GDM1 (cell line): ENCODE measurements around the gene GRK4.
"Not testable (repeated sequence)": the region's sequence is repeated elsewhere in the genome, so short reads cannot be mapped to it uniquely, and the experiment has no call there.

Experiments used
- DNase-seq: peaks from one replicate; lab custom pipeline; 2025; lab: John Stamatoyannopoulos, UW

Gene GRK4

DNA sequence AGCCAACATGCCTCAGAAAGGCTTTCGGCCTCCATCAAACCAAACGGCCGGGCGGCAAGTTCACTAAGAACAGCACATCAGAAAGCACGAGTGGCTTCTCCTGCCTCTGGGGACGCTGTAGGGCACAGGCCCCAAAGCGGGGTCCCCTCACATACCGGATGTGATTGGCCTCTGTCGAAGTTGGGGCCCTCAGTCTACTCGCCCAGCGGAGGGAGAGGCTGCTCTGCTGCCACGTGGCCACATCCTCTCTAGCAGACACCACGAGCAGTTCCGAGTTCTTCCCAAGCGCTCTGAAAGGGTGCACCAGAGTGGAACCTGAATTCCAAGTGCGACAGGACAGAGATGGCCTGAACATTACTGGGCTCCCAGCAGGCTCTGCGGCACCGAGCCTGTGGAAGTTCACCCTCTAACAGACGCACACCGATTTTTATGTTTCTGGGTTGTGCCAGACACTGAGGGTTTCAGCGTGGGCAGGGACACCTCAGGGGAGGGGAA, 21.3 kb upstream of the GRK4 start:
- no peak for DNase-seq

DNA sequence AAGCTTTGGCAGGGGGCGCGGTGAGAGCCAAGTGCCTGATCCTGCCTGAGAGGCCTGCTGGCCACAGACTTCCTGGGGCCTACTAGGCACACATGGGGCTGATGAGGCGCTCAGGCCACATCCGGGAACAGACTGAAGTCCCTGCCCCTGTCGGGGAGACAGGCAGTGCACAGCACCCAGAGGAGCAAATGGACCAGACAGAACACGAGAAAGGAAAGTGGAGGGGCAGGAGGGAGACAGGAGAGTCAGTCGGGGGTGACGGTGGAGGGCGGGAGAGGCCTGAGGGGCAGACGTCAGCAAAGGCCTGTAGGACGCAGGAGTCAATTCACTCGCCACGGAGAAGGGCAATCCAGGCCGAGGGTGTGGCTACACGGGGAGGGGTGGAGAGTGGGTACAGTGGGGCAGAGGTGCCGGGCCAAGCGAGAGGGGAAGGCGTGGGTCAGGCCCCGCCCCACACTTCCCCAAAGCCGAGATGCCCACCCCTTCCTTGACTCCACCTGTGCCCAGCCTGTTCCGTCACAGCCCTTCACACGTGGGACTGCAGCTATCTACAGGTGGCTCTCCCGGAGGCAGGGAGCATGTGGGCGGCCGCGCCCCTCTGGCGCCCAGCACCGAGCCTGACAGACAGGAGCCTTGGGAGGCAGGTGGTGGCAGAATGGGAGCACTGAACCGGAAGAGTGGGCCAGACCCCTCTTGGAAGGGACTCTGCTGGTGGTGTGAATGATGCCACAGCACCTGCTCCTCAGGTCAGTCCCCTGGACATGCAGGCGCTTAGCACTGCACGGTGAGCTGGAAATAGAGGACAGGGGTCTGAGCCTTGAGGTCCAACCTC, 20.6 kb upstream of the GRK4 start:
- DNase-seq = no peak

DNA sequence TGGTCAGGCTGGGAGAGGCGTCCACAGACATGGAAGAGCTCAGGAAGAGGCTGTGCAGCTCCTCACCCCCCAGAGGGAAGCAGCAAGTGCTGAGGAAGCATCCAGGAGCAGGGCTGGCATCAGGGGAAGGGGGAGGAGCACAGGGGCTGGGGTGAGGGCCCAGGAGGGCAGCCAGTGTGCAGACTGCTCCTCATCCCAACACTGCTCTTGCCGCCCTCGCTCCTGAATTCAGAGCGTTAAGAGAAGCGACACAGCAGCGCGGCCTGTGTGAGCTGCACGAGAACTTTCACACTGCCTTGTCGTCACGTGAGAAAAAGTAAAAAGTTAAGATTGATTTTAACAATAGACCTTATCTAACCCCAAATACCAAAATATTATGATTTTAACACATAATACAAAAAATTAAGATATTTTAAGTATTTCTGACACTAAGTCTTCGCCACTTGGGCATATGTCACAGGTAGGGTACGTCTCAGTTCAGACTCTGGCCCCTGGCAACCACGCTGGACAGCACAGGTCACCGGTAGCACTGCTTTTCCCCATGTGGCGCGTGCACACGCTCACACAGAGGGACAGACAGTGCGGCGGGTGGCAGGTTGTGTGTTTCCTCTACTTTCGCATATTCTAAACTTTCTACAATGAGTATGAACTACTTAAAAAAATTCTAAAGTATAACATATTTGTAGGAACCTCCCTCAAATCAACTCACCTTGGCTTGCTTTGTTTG, 19.8 kb upstream of the GRK4 start:
- no peak for DNase-seq

DNA sequence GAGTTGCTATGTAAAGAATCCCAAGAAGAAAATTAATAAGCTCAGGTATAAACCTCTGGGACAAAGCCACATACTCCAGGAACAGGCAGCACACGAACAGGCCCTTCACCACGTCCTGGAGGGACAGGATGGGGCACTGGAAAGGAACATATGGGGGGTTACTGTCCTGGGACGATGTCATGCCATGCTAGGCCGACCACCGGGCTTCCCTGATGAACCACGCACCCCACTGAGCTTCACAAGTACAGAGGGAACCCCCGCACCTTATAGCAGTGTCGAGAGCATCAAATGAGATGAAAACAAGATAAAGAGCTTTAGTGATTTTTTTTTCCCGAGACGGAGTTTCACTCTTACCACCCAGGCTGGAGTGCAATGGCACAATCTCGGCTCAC, 19.3 kb upstream of the GRK4 start:
- no peak for DNase-seq

DNA sequence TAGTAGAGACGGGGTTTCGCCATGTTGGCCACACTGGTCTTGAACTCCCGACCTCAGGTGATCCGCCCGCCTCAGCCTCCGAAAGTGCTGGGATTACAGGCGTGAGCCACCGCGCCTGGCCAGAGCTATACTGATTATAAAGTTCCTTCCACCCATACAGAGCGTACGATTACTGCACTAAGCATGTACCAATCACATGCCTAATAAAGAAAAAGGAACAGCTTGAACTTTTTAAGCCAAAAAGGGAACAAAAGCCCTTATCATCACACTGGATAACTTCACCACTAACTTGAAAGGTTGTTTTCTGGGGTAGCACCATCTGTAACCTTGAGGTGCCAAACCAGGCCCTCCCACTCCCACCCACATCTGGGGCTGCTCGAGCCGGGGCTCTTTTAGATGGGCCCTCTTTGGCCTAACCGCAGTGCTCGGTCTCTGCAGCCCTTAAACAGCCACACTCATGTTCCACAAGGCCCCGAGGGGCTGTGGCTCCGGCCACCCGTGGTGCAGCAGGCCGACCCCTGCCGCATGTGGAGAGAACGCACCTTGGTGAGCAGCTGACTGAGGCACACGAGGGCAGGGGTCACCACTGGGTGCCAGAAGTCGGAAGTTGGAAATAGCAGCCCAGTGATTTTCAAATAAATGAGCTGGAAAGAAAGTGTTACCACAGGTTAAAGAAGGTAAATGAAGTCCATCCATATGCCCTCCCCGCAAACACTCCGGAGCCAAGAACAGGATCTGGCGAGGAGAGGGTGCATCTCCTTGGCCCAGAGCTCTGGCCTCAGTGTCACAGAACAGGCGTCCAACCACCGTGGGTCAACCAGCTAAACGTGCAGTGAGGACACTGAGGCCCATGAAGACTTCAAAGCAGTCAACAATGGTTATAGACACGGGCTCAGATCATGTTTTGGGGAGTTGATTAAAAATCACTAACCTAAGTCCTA, 18.5 kb upstream of the GRK4 start:
- no peak for DNase-seq

DNA sequence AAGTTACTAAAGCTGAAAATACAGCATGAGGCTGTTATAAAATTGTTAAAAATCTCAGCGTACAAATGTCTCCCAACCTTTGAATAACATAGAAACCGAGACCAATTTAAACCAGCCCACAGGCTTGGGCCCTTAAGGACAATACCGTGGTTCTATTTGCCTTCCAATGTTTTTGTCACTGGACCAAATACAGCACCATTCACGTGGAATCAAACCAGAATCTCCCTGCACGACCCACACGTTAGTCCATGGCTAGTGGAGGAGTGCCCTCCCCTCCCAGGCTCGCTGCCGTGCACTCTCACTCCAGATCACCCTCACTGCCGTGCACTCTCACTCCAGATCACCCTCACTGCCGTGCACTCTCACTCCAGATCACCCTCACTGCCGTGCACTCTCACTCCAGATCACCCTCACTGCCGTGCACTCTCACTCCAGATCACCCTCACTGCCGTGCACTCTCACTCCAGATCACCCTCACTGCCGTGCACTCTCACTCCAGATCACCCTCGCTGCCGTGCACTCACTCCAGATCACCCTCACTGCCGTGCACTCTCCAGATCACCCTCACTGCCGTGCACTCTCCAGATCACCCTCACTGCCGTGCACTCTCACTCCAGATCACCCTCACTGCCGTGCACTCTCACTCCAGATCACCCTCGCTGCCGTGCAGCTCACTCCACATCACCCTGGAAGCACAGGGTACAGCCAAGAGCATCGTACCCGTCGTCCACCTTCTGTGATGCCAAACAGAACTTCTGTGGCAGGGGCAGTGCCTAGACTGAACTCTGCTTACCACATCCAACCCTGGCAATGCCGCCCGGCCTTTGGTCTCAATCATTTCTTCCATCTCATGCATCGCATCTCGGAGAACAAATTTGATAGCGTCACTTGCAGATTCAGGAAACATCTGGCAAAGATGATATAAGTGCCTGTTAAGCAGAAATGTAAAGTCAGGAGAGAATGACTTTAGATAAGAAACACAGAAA, 17.5 kb upstream of the GRK4 start:
- DNase-seq = not testable (repeated sequence)

DNA sequence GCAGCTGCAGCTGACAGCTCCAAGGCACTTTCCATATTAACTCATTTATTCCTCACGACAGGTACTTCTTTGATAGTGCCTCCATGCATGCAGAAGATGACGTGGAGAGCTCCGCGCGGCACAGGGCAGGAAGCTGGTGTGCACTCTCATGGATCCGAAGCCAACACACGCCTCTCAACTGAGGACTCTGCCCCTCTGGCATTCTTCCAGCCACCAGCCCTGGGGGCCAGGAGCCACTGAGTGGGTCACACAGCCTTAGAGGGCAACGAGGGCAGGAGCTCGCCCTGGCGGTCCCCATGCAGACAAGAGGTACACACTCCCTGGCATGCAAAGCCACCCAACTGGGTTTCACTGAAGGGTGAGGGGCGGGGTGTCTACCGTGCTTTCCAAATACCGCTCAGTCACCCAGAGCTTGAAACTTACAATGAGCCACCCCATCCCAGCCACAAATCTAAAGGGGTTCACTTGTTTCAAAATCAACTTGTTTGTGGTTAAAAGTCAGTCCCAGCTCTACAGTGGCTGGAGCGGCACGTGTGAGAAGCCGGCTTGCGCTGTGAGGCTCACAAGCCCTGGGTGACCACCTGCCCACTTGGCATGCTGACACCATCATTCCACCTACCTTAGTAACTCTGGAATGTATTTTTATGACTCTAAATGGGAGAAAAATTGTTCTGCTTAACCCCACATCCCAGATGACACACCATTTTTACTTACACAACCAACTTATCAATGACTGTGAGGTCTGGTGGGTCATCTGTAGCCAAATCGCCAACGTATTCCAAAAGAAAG, 16.4 kb upstream of the GRK4 start:
- DNase-seq = no peak

DNA sequence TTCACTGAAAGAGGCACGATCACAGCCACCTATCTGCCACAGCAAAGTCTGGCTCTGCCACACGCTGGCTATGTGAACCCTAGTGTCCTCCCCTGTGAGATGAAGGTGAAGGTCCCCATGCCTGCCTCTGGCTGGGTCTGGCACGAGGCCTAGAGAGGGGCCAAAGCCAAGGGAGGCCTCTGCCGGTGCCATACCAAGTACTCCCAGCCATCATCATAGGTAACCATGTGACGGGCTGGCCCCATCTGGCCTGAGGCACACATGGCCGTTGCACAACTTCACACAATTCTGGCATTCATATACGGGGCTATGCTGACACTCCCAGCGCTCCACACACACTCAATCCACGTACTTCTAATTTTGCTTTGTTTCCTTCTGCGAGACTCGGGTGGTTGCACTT, 15.4 kb upstream of the GRK4 start:
- DNase-seq = no peak

DNA sequence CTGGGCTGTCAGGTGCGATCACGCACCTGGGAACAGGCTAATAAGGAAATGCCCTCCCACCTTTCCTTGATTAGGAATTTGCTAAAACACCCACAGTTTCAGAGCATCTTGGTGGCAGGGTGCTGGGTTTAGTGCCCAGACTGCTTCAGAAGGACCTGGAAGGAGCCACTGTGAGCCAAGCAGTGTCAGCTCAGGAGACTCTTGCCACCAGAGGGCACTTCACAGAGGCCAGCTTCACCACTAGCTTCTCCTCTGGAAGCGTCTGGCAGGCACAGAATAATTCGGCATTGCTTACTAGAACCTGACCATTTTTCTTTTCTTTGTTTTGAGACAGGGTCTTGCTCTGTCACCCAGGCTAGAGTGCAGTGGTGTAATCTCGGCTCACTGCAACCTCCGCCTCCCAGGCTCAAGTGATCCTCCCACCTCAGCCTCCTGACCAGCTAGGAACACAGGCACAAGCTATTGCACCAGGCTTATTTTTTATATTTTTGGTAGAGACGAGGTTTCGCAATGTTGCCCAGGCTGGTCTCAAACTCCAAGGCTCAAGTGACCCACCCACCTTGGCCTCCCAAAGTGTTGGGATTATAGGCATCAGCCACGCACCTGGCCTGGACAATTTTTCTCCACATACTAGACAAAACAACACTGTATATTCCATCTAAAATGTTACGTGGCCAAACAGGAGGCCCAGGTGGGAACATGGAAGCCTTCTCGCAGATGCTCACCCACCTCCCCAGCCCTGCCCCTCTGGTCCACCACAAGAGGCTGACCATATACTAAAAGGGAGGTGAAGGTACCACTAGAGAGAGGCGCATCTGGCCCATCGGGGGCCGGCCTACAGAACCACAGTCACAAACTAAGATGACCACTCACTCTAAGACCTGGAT, 14.2 kb upstream of the GRK4 start:
- no peak for DNase-seq

DNA sequence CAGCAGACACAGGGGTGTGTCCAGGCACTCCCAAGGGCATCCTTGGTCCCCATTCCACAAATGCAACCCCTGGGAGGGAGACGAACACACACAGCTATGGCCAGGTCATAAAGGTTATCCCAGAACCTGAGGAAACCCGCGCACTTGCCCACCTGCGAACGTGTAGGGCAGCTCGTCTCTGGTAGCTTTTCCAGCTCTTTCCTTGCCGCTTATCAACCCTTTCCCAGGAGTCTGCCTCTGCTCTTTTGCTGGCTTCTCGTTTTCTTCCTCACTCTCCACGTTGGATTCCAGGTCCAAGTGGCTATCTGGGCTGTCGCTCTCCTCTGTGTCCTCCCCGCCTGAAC, 13.6 kb upstream of the GRK4 start:
- DNase-seq = no peak

DNA sequence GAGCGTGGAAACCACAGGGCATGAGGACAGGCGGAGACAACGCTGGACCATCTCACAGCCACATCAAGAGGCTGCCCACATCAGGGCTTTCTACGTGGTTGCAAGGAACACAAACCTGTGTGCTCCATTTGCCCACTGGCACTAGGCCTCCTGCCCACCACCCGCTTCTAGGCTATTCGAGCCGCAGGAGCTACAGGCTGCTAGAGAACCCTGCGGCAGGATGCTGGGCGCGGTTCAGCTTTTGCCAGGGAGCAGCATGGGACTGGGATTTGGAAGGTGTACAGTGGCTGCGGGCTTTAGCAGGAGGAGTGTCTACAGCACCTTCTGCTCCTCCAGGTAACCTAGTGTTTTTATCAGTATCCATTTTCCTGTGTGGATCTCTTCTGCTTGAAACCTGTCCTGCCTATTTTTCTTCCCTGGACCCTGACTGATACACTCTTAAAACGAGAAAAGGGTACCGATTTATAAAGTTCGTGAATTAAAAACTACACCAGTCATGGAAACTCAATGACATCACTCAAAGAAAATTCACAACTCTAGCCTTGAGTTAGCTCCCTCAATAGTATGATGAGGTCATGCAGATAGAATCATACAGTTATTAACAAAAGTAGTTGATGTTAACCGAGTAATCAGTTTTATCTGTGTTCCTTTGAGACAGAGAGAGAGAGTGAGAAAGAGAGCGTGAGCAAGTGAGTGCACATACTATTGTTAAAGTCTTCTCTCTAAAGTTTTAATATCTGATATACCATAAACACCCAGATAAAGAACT, 13.0 kb upstream of the GRK4 start:
- no peak for DNase-seq

DNA sequence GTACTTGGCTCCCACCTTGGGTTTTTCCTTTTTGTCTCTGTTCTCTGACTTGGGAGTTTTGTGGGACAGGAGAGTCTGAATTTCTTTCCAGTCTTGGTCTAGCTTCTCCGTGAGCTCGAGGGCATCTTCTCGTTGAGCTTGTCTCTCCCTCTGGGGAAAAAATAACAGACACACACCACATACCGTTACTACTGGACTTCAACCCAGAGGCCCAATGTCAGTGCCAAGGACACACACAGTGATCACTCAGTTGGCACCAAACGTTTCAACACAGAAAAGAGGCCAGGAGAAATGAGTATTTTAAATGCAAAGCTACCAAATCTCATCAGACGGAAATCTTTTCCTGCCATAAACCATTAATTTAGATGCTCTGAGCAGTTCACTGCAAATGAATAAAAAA, 9.9 kb upstream of the GRK4 start:
- no peak for DNase-seq

DNA sequence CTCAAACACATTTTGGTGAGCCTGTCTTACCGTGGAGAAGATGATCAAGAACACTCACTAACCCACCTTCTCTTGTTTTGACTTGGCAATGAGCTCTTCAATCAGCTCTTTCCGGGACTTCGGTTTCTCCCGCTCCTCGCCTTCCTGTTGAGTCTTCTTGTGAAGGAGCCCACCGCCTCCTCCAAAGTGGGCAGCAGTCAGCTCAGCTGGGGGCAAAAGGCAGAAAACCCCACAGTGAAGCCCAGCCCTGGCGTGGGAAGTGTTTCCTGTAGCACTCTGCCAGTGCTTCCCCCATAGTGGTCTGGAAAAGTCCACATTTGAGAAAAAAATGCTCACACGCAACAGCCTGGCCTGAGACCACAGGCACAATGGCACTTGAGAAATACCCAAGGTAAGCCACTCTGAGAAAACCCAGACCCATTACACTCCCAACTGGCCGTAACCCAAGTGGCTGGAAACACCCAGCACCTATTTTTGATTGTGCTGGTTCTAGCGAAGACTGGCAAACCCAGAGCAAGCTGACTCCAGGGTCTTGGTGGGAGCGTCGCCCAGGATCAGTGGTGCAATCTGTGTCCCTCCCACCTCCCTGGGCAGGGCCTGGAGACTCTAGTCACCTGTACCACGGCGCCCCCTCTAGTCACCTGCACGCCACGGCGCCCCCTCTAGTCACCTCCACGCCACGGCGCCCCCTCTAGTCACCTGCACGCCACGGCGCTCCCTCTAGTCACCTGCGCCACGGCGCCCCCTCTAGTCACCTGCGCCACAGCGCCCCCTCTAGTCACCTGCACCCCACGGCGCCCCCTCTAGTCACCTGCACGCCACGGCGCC, 8.8 kb upstream of the GRK4 start:
- no peak for DNase-seq

DNA sequence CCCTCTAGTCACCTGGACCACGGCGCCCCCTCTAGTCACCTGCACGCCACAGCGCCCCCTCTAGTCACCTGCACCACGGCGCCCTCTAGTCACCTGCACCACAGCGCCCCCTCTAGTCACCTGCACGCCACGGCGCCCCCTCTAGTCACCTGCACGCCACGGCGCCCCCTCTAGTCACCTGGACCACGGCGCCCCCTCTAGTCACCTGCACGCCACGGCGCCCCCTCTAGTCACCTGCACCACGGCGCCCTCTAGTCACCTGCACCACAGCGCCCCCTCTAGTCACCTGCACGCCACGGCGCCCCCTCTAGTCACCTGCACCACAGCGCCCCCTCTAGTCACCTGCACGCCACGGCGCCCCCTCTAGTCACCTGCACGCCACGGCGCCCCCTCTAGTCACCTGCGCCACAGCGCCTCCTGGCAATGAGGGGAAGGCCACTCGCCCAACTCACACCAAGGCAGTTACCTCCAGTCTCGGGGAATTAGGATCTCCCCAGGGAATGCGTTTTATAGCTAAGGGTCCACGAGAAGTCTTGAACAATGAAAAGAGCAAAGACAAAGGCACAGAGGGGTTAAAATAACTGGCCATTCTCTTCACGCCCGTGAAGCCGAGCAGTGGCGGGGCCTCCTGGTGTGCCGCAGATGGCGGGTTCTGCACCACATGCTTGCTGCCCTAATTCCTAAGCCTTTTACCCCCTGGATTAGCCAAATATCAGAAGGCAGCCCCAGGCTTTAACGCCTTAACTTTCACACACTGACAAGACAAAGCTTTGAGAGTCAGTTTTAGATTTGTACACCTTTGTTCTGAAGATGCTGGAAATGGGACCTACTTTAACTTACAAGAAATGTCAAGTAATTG, 8.0 kb upstream of the GRK4 start:
- DNase-seq = not testable (repeated sequence)

DNA sequence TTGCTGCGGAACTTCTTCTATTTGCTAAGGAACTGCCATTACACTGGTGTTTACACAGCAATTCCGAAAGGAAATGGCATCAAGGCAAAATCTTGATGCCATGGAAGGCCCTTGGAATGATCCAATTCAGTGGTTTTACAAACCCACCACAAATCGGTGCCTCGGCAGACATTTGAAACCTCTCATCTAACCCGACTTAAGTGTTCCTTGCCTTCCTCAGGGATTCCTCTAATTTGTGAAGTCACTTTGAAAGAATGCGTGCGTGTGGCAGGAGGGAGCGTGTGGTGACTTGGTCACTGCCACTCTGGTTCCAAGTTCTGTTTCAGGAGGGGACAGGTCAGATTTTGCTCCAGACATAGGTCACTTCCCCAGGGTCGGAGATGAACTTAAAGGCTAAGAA, 4.9 kb upstream of the GRK4 start:
- no peak for DNase-seq

DNA sequence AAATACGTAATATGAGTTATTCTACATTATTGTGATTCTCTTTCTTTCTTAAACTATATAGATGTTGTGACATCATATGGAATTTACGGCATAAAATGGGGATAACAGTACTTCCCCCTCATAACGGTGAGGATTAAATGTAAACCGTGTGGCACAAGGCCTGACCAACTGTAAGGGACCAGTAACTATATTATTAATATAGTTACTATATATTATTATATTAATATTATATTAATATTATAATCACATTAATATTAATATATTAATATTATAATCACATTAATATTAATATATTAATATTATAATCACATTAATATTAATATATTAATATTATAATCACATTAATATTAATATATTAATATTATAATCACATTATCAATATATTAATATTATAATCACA, 2.9 kb upstream of the GRK4 start:
- not testable (repeated sequence) for DNase-seq

DNA sequence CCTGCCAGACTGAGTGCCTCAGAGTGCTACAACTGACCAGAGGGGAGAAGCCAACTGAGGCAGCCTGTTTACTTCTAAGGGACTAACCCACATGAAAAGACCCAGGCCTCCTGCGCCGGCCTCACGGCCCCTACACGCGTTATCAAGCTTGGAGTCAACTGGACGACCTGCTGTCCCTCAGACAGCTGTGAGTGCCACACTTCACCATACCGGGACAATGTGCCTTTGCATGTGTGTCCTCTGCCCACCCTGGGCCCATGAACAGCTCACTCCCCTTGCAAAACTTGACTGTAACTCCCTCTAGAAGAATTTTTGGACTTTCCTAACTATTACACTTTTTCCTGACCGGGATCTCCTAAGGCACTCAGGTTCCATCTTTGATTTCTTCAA, 2.0 kb upstream of the GRK4 start:
- DNase-seq = no peak
